ENCODE results near the gene RPL29.

DNA sequence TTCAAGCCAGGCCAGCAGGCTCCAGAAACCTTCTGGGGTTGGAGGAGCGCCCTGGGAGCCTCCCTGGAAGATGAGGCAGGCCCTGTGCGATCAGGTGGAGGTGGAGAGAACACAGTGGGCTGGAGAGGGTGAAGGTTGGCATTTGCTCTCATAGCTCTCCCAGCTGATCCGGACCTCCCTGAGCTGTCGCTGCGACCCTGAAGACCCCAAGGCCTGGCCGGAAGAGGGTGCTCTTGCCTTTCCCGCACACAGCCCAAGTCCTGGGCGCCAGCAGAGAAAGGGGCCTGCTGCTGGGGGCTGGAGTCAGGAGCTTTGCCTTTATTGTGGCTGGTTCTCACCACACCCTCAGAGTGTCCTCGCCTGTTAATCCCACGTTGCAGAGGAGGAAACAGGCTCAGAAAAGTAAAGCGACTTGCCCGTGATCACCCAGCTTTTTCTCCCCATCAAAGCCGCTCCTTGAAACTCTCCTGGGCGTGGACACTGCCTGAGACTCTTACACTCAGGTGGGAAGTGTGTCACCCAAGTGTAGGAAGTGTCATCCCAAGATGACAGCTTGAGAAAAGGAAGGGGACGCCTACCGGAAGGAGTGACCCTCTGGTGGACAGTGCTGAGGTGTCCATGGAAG, 8.6 kb upstream of the RPL29 start:
- no peak for TF ChIP-seq SP1 (IDR thresholded peaks at IDR 0.05)
- TF ChIP-seq BHLHE40 (IDR thresholded peaks at IDR 0.05; ENCODE audit: borderline replicate concordance): no peak
- TF ChIP-seq SUZ12 (IDR thresholded peaks at IDR 0.05): no peak
- TF ChIP-seq, protein P1, sequence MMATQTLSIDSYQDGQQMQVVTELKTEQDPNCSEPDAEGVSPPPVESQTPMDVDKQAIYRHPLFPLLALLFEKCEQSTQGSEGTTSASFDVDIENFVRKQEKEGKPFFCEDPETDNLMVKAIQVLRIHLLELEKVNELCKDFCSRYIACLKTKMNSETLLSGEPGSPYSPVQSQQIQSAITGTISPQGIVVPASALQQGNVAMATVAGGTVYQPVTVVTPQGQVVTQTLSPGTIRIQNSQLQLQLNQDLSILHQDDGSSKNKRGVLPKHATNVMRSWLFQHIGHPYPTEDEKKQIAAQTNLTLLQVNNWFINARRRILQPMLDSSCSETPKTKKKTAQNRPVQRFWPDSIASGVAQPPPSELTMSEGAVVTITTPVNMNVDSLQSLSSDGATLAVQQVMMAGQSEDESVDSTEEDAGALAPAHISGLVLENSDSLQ (IDR thresholded peaks at IDR 0.05): no peak
- TF ChIP-seq LEF1 (IDR thresholded peaks at IDR 0.05; ENCODE audit: borderline replicate concordance): no peak
- no peak for TF ChIP-seq NFRKB (IDR thresholded peaks at IDR 0.05)
- no peak for TF ChIP-seq ELF4 (IDR thresholded peaks at IDR 0.05)
- TF ChIP-seq FOXM1 (IDR thresholded peaks at IDR 0.05; ENCODE audit: borderline replicate concordance): no peak
- no peak for TF ChIP-seq TARDBP (IDR thresholded peaks at IDR 0.05)
- no peak for TF ChIP-seq FOXK2 (IDR thresholded peaks at IDR 0.05)
- TF ChIP-seq CTBP1 (IDR thresholded peaks at IDR 0.05; ENCODE audit: borderline replicate concordance): no peak
- TF ChIP-seq HDGF (IDR thresholded peaks at IDR 0.05; ENCODE audit: borderline replicate concordance): no peak
